Stimulated activated CD4-positive, alpha-beta T cell treated with anti-CD3 and anti-CD28 coated beads, Interleukin-4, amount 100 ng/mL, for 24 hours (primary cell): ENCODE results near the gene CAV3.
"Not testable (repeated sequence)": the region's sequence is repeated elsewhere in the genome, so short reads cannot be mapped to it uniquely, and the experiment has no call there.

Experiments used
- DNase-seq: peaks from one replicate; pipeline ENCODE4 v3.0.0-alpha.2; 2020

The CAV3 gene

GRCh38 chr3:8733332-8734094, at the start of gene CAV3:
CAV3 (plus strand) TSS chr3:8733802; CDS start chr3:8733877, 75 bp downstream.
- no peak for DNase-seq

GRCh38 chr3:8684992-8685391, 48.6 kb upstream of the CAV3 start:
- DNase-seq, result not testable (repeated sequence)

- DNase-seq, result not testable (repeated sequence)
Measured at GRCh38 chr3:8691295-8691694, 42.3 kb upstream of the CAV3 start.

- DNase-seq, result no peak
Measured at GRCh38 chr3:8702560-8702959, 31.0 kb upstream of the CAV3 start.

GRCh38 chr3:8705575-8705974, 28.0 kb upstream of the CAV3 start:
- DNase-seq, result no peak

GRCh38 chr3:8709287-8709686, 24.3 kb upstream of the CAV3 start:
- no peak for DNase-seq

- DNase-seq, result no peak
Measured at GRCh38 chr3:8709801-8710507, 23.6 kb upstream of the CAV3 start.

GRCh38 chr3:8712045-8712907, 21.3 kb upstream of the CAV3 start:
- DNase-seq, result no peak

GRCh38 chr3:8712908-8713255, 20.7 kb upstream of the CAV3 start:
- no peak for DNase-seq

GRCh38 chr3:8713901-8714759, 19.5 kb upstream of the CAV3 start:
- DNase-seq, result no peak

GRCh38 chr3:8715757-8716156, 17.8 kb upstream of the CAV3 start:
- DNase-seq, result not testable (repeated sequence)

GRCh38 chr3:8722808-8723207, 10.8 kb upstream of the CAV3 start:
- DNase-seq, result no peak

GRCh38 chr3:8723612-8724011, 10.0 kb upstream of the CAV3 start:
- DNase-seq, result no peak

GRCh38 chr3:8724108-8724752, 9.4 kb upstream of the CAV3 start:
- no peak for DNase-seq

- no peak for DNase-seq
Measured at GRCh38 chr3:8727605-8728512, 5.7 kb upstream of the CAV3 start.

- DNase-seq, result no peak
Measured at GRCh38 chr3:8729479-8729878, 4.1 kb upstream of the CAV3 start.

GRCh38 chr3:8730656-8731055, 2.9 kb upstream of the CAV3 start:
- DNase-seq, result no peak

- DNase-seq, result no peak
Measured at GRCh38 chr3:8732413-8732812, 1.2 kb upstream of the CAV3 start.

GRCh38 chr3:8734137-8734878, 706 bp downstream of the CAV3 start:
- DNase-seq, result no peak

- no peak for DNase-seq
Measured at GRCh38 chr3:8734908-8735307, 1.3 kb downstream of the CAV3 start.
